ENCODE measurements around the gene GSTM5.
"Not testable (repeated sequence)": the region's sequence is repeated elsewhere in the genome, so short reads cannot be mapped to it uniquely, and the experiment has no call there.

GSTM5 gene

GRCh38 chr1:109711593-109712320 lies at the start of gene GSTM5:
Gene GSTM5, plus strand, starts transcription at chr1:109712251. Its CDS starts 62 bp downstream, at chr1:109712313.
- DNase-seq (ENCODE audit: low spot score) = not testable (repeated sequence)

- no peak for DNase-seq (ENCODE audit: low spot score)
Measured at GRCh38 chr1:109664671-109665070, 47.4 kb upstream of the GSTM5 start.

GRCh38 chr1:109667452-109668122 lies 44.5 kb upstream of the GSTM5 start, which contains the start of gene GSTM2:
Gene GSTM2, plus strand, starts transcription at chr1:109668057. Its CDS starts 59 bp downstream, at chr1:109668116.
- peak; percentile 16 for DNase-seq (ENCODE audit: low spot score)

GRCh38 chr1:109668123-109668775 lies 43.8 kb upstream of the GSTM5 start:
- no peak for DNase-seq (ENCODE audit: low spot score)

GRCh38 chr1:109669246-109669948 lies 42.7 kb upstream of the GSTM5 start:
- DNase-seq (ENCODE audit: low spot score) = no peak

- DNase-seq (ENCODE audit: low spot score) = not testable (repeated sequence)
Measured at GRCh38 chr1:109669949-109670302, 42.1 kb upstream of the GSTM5 start.

- DNase-seq (ENCODE audit: low spot score) = no peak
Measured at GRCh38 chr1:109671067-109671466, 41.0 kb upstream of the GSTM5 start.

GRCh38 chr1:109673861-109674260 lies 38.2 kb upstream of the GSTM5 start:
- DNase-seq (ENCODE audit: low spot score) = not testable (repeated sequence)

- not testable (repeated sequence) for DNase-seq (ENCODE audit: low spot score)
Measured at GRCh38 chr1:109676683-109677381, 35.2 kb upstream of the GSTM5 start.

GRCh38 chr1:109677459-109677858 lies 34.6 kb upstream of the GSTM5 start:
- DNase-seq (ENCODE audit: low spot score) = no peak

- DNase-seq (ENCODE audit: low spot score) = not testable (repeated sequence)
Measured at GRCh38 chr1:109678637-109679036, 33.4 kb upstream of the GSTM5 start.

- DNase-seq (ENCODE audit: low spot score) = not testable (repeated sequence)
Measured at GRCh38 chr1:109684777-109685176, 27.3 kb upstream of the GSTM5 start.

- DNase-seq (ENCODE audit: low spot score) = not testable (repeated sequence)
Measured at GRCh38 chr1:109685399-109685798, 26.7 kb upstream of the GSTM5 start.

GRCh38 chr1:109685890-109686289 lies 26.2 kb upstream of the GSTM5 start:
- DNase-seq (ENCODE audit: low spot score) = not testable (repeated sequence)

- DNase-seq (ENCODE audit: low spot score) = not testable (repeated sequence)
Measured at GRCh38 chr1:109687109-109687508, 24.9 kb upstream of the GSTM5 start.

- DNase-seq (ENCODE audit: low spot score) = peak; percentile 21
Measured at GRCh38 chr1:109687641-109688499, 24.2 kb upstream of the GSTM5 start, which contains the start of gene GSTM1. Gene GSTM1, plus strand, starts transcription at chr1:109687817. Its CDS starts 57 bp downstream, at chr1:109687874.

GRCh38 chr1:109689844-109690405 lies 22.1 kb upstream of the GSTM5 start:
- DNase-seq (ENCODE audit: low spot score) = no peak

GRCh38 chr1:109691759-109692158 lies 20.3 kb upstream of the GSTM5 start:
- DNase-seq (ENCODE audit: low spot score) = no peak

GRCh38 chr1:109694400-109694799 lies 17.7 kb upstream of the GSTM5 start:
- not testable (repeated sequence) for DNase-seq (ENCODE audit: low spot score)

- DNase-seq (ENCODE audit: low spot score) = not testable (repeated sequence)
Measured at GRCh38 chr1:109695138-109695537, 16.9 kb upstream of the GSTM5 start.
